Esophagus muscularis mucosa (tissue), 4 donors: ENCODE results near the gene PZP. TPM values are rescaled to one million over a fixed set of nuclear protein-coding genes. Genes with fewer than 3 reads are reported as not detected.
A peak's percentile ranks its signal among the peaks of the same experiment; 100 is the strongest.

ENCODE experiments used
- DNase-seq: peaks from one replicate; pipeline ENCODE4 v3.0.0-alpha.2; 2017; ENCODE audit errors: extremely low spot score
- H3K27ac ChIP-seq, 4 donors: fragments of 200-600 bp; sonication (generic); replicated peaks in 1 of 4; 1 replicate in 3 of 4; 2 replicates in 1 of 4; pipeline ENCODE4 v1.5.1; 2016 to 2019; ENCODE audit warnings: mild to moderate bottlenecking in 1 of 4
- H3K27me3 ChIP-seq, 4 donors: fragments of 200-600 bp; sonication (generic); one replicate each; pipeline versions ENCODE4 v1.5.1 to v1.6.0; 2016 to 2019
- H3K36me3 ChIP-seq, 4 donors: fragments of 200-600 bp; sonication (generic); one replicate each; pipeline ENCODE4 v1.5.1; 2016 to 2019
- H3K4me1 ChIP-seq, 4 donors: fragments of 200-600 bp; sonication (generic); one replicate each; pipeline ENCODE4 v1.5.1; 2016 to 2019
- H3K4me3 ChIP-seq, 4 donors: fragments of 200-600 bp; sonication (generic); 1 replicate in 2 of 4; 2 replicates in 2 of 4; pipeline ENCODE4 v1.5.1; 2016 to 2019; ENCODE audit warnings: mild to moderate bottlenecking in 4 of 4, moderate library complexity in 1 of 4
- H3K9me3 ChIP-seq, 4 donors: fragments of 200-600 bp; sonication (generic); 1 replicate in 3 of 4; 2 replicates in 1 of 4; pipeline ENCODE4 v1.5.1; 2016 to 2019
- EP300 ChIP-seq: sonication (generic); formaldehyde crosslinking; IDR thresholded peaks from one replicate; pipeline ENCODE4 v1.6.1; 2017; ENCODE audit warnings: antibody characterized with exemption
- POLR2A ChIP-seq: fragments of 450-650 bp; IDR thresholded peaks from one replicate; pipeline ENCODE4 v1.6.1; 2017; ENCODE audit warnings: antibody characterized with exemption, moderate library complexity, mild to moderate bottlenecking, low read depth
- POLR2AphosphoS5 ChIP-seq, 2 donors: sonication (generic); formaldehyde crosslinking; IDR thresholded peaks; one replicate each; pipeline ENCODE4 v1.6.1; 2017; ENCODE audit warnings: antibody characterized with exemption in 2 of 2
- WGBS: methylation state at CpG from one replicate; pipeline ENCODE4 v1.1.5; 2018; 5-methylcytosine and 5-hydroxymethylcytosine counted together
- intact Hi-C: fragments of 100-400 bp; cut with DNase I; formaldehyde crosslinking; loops from one replicate; pipeline ENCODE4 v1.15.1; 2023
- total RNA-seq, 4 donors: library from RNA; depleted of rRNA; stranded (reverse); fragments of >200 nt; gene quantifications; one replicate each; pipeline versions ENCODE4 v1.1.0 to v1.2.1, GENCODE V29; 2016
- TF ChIP-seq, protein P1 (sequence below), 3 experiments: fragments of 200-600 bp in 2 of 3; fragments of 450-650 bp in 1 of 3; sonication (generic) in 2 of 3; IDR thresholded peaks; one replicate each; pipeline ENCODE4 v1.5.1; 2017 to 2019; ENCODE audit warnings: antibody characterized with exemption in 3 of 3, mild to moderate bottlenecking in 2 of 3, moderate library complexity in 1 of 3

Gene PZP
- total RNA-seq, 4 donors from 2014 or later: 0.06 to 1.2 TPM; not detected in 2

GRCh38 chr12:9106067-9106466 lies 102.1 kb downstream of the PZP start:
- TF ChIP-seq POLR2A (no peak), POLR2AphosphoS5 (IDR thresholded peaks at IDR 0.05) (no peak), EP300 (no peak)
- TF ChIP-seq, protein P1, sequence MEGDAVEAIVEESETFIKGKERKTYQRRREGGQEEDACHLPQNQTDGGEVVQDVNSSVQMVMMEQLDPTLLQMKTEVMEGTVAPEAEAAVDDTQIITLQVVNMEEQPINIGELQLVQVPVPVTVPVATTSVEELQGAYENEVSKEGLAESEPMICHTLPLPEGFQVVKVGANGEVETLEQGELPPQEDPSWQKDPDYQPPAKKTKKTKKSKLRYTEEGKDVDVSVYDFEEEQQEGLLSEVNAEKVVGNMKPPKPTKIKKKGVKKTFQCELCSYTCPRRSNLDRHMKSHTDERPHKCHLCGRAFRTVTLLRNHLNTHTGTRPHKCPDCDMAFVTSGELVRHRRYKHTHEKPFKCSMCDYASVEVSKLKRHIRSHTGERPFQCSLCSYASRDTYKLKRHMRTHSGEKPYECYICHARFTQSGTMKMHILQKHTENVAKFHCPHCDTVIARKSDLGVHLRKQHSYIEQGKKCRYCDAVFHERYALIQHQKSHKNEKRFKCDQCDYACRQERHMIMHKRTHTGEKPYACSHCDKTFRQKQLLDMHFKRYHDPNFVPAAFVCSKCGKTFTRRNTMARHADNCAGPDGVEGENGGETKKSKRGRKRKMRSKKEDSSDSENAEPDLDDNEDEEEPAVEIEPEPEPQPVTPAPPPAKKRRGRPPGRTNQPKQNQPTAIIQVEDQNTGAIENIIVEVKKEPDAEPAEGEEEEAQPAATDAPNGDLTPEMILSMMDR (IDR thresholded peaks at IDR 0.05): no peak
- Histone ChIP-seq H3K36me3 (peaks cover 68 to 100% (median 86%) of the 10 kb centered on the region in 4 donors), H3K27ac (no peak overlapping the region), H3K4me3 (no peak overlapping the region), H3K4me1 (peaks cover 0 to 5% (median under 1%) of the 10 kb centered on the region in 4 donors), H3K27me3 (no peaks in the 10 kb centered on the region), H3K9me3 (no peaks in the 10 kb centered on the region)
- WGBS: 91% methylated on average over 1 of the region's 1 CpG
- intact Hi-C loops: loop anchor here (5.0 kb wide), 1 partner anchor 39 kb away; no protein-coding TSS in a partner anchor
- no peak for DNase-seq

DNA sequence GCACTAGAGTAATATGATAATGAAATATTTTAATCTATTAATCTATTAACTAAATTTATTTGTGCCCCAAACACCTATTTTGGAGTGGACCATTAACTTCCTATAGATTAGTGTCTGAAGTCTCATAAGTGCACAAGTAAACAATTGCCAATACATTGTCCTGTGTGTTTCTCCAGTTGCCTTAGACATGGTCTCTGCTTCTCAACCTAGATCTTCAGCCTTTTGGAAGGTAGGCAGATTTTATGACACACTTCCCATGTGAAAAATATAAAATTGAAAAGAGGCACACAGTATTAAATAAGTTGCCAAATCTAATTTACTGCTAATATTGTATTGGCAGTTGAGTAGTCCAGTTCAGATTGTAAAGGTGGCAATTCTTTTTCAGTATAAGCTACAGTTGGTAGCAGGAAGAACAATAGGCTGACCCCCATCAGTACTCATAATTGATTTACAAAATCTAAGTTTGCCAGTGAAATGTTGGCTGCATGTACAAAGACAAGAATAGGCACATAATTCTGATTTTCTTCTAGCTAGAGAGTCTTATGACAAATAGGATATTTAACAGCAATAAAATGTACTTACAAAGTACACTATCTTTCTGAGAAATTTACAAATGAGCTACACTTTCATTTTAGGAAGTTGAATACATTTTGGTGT lies 103.3 kb downstream of the PZP start:
- H3K36me3 ChIP-seq: peaks cover 74 to 100% (median 88%) of the 10 kb centered on the region in 4 donors

GRCh38 chr12:9104087-9104486 lies 104.1 kb downstream of the PZP start:
- H3K36me3 ChIP-seq: peaks cover 68 to 100% (median 87%) of the 10 kb centered on the region in 4 donors
- H3K4me3 ChIP-seq: no peak overlapping the region
- intact Hi-C loops: no loop called here
- peaks cover 0 to 5% (median 0%) of the 10 kb centered on the region in 4 donors for H3K4me1 ChIP-seq
- no peak for TF ChIP-seq POLR2A
- TF ChIP-seq, protein P1 (IDR thresholded peaks at IDR 0.05): no peak
- TF ChIP-seq POLR2AphosphoS5 (IDR thresholded peaks at IDR 0.05): no peak
- TF ChIP-seq EP300: no peak
- H3K27me3 ChIP-seq: no peaks in the 10 kb centered on the region
- no peak for DNase-seq
- no peak overlapping the region for H3K27ac ChIP-seq
- no peaks in the 10 kb centered on the region for H3K9me3 ChIP-seq
- 79% methylated on average over 4 of the region's 4 CpGs for WGBS

More for the DNA sequence above, 103.3 kb downstream of the PZP start:
- Histone ChIP-seq H3K27ac (no peak overlapping the region), H3K4me3 (no peak overlapping the region), H3K27me3 (no peaks in the 10 kb centered on the region), H3K9me3 (no peaks in the 10 kb centered on the region), H3K4me1 (peaks cover 0 to 5% (median 0%) of the 10 kb centered on the region in 4 donors)
- DNase-seq: no peak
- intact Hi-C loops: loop anchor here (5.0 kb wide), 1 partner anchor 38 kb away; no protein-coding TSS in a partner anchor
- TF ChIP-seq, protein P1 (IDR thresholded peaks at IDR 0.05): no peak
- TF ChIP-seq EP300 (no peak), POLR2A (no peak), POLR2AphosphoS5 (IDR thresholded peaks at IDR 0.05) (no peak)

GRCh38 chr12:9103050-9103849 lies 104.9 kb downstream of the PZP start:
- H3K36me3 ChIP-seq: peaks cover 68 to 100% (median 87%) of the 10 kb centered on the region in 4 donors
- no peak overlapping the region for H3K4me3 ChIP-seq
- DNase-seq: no peak
- no peaks in the 10 kb centered on the region for H3K9me3 ChIP-seq
- intact Hi-C loops: no loop called here
- H3K4me1 ChIP-seq: peaks cover 0 to 5% (median 0%) of the 10 kb centered on the region in 4 donors
- TF ChIP-seq EP300 (no peak), POLR2AphosphoS5 (IDR thresholded peaks at IDR 0.05) (no peak), POLR2A (no peak)
- TF ChIP-seq, protein P1 (IDR thresholded peaks at IDR 0.05): peak in 1 of 3 experiments; percentile 2
- 77% methylated on average over 4 of the region's 4 CpGs for WGBS
- no peaks in the 10 kb centered on the region for H3K27me3 ChIP-seq
- H3K27ac ChIP-seq: no peak overlapping the region
